CD4-positive, alpha-beta T cell treated with Interleukin-6 at 100 ng/mL for 8 hours (primary cell): ENCODE data around the gene SIT1.

ENCODE experiments used
- DNase-seq: peaks from one replicate; pipeline ENCODE4 v3.0.0-alpha.2; 2020; ENCODE audit warnings: mixed read lengths, low spot score

SIT1 gene

DNA sequence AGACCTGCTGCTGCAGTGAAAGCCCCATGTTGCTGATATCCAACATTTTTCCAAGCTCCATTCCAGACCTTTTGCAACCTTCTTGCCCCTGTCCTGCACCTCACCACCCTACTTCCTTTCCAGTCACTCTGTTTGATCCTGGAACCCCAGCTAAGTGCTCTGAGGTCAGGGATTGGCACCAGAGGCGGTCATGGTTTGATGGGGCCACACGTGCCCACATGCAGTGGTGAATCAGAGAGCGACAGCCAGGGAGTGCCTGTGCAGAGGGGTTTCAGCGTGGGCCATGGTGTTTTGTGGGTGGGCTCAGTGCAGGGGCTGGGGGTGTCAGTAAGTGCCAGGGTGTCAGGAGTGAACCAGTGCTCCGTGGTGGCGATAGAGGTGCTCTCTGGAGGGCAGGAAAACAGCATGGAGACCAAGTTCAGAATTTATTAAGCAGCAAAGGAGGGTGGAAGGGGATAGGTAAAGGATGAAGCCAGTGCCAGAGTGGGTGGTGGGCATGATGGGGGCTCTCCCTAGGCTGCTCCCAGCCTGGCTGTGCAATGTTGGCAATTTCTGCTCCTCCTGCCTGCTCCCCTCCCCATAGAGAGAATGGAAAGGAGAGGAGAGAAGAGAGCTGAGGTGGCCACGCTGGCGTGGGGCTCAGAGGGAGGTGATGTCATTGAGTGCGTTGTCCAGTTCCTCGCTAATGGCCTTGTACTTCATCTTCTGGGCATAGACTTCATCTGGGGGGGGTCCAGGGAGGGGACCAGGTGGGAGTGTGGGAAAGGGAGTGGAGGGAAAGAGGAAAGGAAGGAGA, 32.0 kb upstream of the SIT1 start:
- no peak for DNase-seq

DNA sequence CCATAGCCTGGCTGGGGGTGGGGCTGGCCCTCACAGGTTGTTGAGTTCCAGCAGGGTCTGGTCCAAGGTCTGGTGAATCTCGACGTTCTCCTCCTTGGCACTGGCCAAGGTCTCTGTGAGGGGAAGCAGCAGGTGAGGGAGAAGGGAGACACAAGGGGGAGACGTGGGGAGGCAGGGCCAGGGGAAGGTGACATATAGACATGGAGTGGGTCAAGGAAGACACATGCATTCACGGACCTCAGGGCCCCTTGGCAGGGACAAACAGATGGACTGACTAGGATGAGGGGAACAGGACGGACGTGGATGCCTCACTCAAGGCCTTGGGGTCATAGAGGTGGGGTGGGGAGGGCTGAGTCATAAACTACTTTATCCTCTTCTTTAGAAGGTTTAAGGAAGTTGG, 31.3 kb upstream of the SIT1 start:
- no peak for DNase-seq

DNA sequence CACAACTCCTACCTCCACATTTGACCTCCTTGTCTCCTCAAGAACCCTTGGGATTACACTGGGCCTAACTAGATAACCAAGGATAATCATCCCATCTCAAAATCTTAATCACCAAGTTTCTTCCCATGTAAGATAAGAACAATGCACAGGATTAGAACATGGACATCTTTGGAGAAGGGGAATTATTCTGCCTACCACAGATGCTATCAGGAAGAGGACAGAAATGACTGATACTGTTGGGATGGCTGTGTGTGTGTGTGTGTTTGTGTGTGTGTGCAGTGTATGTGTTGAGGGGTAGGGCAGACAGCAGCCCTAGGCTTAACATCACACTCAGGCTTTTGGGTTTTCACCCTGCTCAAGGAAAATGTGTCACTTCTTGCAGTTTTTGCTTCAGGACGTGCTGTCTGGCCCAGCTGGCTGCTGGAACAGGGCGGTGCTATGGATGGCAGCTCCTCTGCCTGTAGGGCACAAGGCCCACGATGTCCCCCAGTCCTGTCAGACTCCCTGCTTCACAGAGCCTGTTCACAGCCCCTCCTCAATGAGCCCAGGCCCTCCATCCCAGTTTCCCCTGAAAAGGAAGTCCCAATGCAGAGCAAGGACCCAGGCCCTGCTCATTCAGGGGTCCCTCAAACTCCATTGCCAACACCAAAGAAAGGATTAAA, 30.7 kb upstream of the SIT1 start:
- no peak for DNase-seq

DNA sequence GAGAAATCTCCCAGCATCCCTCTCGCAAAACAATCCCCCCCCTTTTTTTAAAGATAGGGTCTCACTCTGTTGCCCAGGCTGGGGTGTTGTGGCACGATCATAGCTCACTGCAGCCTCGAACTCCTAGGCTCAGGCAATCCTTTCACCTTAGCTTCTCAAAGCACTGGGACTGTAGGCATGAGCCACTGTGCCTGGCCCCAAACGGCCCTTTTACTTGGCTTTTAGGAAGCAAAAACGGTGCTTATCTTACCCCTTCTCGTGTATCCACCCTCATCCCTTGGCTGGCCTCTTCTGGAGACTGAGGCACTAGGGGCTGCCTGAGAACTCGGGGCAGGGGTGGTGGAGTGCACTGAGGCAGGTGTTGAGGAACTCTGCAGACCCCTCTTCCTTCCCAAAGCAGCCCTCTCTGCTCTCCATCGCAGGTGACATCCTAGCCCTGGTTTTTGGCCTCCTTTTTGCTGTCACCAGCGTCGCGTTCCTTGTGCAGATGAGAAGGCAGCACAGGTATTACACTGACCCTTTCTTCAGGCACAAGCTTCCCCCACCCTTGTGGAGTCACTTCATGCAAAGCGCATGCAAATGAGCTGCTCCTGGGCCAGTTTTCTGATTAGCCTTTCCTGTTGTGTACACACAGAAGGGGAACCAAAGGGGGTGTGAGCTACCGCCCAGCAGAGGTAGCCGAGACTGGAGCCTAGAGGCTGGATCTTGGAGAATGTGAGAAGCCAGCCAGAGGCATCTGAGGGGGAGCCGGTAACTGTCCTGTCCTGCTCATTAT, 29.8 kb upstream of the SIT1 start:
- DNase-seq = no peak

DNA sequence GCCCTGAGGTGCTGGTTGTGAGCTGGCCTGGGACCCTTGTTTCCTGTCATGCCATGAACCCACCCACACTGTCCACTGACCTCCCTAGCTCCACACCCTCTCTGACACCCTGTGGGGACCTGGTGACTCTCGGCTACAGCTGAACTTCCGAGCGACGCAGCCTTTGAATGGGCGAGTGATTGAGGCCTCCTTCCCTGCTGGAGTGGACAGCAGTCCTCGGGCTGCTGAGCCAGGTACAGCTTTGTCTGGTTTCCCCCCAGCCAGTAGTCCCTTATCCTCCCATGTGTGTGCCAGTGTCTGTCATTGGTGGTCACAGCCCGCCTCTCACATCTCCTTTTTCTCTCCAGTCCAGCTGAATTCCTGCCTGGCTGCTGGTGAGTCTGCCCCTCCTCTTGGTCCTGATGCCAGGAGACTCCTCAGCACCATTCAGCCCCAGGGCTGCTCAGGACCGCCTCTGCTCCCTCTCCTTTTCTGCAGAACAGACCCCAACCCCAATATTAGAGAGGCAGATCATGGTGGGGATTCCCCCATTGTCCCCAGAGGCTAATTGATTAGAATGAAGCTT, 29.1 kb upstream of the SIT1 start:
- no peak for DNase-seq

DNA sequence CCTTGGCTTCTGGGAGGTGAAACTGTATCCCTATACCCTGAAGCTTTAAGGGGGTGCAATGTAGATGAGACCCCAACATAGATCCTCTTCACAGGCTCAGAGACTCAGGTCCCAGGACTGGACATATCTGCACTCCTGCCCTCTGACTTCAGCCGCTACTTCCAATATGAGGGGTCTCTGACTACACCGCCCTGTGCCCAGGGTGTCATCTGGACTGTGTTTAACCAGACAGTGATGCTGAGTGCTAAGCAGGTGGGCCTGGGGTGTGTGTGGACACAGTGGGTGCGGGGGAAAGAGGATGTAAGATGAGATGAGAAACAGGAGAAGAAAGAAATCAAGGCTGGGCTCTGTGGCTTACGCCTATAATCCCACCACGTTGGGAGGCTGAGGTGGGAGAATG, 28.4 kb upstream of the SIT1 start:
- DNase-seq = no peak

DNA sequence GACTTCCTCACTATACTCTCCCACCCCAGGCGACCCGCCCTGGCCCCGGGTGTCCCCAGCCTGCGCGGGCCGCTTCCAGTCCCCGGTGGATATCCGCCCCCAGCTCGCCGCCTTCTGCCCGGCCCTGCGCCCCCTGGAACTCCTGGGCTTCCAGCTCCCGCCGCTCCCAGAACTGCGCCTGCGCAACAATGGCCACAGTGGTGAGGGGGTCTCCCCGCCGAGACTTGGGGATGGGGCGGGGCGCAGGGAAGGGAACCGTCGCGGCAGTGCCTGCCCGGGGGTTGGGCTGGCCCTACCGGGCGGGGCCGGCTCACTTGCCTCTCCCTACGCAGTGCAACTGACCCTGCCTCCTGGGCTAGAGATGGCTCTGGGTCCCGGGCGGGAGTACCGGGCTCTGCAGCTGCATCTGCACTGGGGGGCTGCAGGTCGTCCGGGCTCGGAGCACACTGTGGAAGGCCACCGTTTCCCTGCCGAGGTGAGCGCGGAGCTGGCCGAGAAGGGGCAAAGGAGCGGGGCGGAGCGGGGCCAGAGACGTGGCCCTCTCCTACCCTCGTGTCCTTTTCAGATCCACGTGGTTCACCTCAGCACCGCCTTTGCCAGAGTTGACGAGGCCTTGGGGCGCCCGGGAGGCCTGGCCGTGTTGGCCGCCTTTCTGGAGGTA, 25.1 kb upstream of the SIT1 start:
- peak; percentile 17 for DNase-seq

DNA sequence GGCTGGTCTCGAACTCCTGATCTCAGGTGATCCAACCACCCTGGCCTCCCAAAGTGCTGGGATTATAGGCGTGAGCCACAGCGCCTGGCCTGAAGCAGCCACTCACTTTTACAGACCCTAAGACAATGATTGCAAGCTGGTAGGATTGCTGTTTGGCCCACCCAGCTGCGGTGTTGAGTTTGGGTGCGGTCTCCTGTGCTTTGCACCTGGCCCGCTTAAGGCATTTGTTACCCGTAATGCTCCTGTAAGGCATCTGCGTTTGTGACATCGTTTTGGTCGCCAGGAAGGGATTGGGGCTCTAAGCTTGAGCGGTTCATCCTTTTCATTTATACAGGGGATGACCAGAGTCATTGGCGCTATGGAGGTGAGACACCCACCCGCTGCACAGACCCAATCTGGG, 24.5 kb upstream of the SIT1 start:
- no peak for DNase-seq

DNA sequence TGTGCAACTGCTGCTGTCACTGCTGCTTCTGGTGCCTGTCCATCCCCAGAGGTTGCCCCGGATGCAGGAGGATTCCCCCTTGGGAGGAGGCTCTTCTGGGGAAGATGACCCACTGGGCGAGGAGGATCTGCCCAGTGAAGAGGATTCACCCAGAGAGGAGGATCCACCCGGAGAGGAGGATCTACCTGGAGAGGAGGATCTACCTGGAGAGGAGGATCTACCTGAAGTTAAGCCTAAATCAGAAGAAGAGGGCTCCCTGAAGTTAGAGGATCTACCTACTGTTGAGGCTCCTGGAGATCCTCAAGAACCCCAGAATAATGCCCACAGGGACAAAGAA, 23.3 kb upstream of the SIT1 start:
- no peak for DNase-seq

DNA sequence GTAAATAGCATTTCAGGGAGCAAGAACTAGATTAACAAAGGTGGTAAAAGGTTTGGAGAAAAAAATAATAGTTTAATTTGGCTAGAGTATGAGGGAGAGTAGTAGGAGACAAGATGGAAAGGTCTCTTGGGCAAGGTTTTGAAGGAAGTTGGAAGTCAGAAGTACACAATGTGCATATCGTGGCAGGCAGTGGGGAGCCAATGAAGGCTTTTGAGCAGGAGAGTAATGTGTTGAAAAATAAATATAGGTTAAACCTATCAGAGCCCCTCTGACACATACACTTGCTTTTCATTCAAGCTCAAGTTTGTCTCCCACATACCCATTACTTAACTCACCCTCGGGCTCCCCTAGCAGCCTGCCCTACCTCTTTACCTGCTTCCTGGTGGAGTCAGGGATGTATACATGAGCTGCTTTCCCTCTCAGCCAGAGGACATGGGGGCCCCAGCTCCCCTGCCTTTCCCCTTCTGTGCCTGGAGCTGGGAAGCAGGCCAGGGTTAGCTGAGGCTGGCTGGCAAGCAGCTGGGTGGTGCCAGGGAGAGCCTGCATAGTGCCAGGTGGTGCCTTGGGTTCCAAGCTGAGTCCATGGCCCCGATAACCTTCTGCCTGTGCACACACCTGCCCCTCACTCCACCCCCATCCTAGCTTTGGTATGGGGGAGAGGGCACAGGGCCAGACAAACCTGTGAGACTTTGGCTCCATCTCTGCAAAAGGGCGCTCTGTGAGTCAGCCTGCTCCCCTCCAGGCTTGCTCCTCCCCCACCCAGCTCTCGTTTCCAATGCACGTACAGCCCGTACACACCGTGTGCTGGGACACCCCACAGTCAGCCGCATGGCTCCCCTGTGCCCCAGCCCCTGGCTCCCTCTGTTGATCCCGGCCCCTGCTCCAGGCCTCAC, 22.6 kb upstream of the SIT1 start, which contains the start of gene CA9:
TSS of gene CA9 (plus strand) at position 797 of the 893 bp plus-strand sequence. CDS start at position 829, 32 bp downstream.
- DNase-seq = no peak

DNA sequence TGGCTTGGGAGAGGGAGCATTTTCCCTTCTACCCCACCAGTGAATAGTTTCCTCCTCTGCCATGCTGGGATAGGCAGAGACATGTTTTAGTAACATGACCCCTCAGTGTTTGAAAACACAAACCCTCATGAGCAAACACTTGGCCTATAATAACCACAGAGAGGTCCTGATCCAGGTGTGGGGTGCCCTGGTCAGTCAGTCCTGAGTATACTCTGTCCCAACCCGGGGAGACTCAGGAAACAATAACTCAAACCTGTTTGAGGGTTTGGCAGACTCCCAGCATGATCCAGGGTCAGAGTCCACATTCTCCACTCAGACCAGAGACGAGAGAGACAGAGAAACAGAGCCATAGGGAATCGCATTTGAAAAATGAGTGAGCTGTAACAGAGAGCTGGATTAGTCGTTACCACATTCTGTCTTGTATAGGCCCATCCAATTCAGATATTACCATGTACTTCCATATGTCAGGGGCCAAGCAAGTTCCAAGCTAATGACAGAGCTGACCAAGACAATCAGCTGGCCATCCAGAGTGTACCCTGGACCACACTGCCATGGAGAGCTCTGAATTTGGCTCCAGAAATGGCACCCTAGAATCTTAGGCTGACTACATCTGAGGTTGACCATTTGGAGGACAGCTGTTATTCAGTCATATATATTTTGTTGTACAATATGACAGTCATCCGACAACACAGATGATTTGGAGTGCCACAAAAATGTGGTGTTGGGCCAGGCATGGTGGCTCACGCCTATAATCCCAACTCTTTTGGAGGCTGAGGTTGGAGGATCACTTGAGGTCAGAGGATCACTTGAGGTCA, 18.8 kb upstream of the SIT1 start:
- DNase-seq = no peak

DNA sequence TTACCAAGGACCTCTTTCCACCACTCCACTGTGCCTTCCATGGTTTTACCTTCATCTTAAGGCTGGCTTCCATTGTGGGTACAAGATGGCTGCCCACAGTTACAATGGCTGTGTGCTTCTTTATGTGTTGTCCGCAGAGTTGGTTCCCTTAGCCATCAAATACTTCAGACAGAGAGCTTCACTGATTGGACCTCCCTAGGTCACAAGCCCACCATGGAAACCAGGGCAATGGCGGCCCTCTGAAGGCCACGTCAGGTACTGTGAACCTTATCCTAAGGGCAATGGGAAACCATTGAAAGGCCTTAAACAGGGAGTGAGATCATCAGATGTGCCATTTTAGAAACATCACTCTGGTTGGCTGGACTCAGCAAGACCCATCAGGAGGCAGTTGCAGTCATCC, 17.2 kb upstream of the SIT1 start:
- DNase-seq = no peak

DNA sequence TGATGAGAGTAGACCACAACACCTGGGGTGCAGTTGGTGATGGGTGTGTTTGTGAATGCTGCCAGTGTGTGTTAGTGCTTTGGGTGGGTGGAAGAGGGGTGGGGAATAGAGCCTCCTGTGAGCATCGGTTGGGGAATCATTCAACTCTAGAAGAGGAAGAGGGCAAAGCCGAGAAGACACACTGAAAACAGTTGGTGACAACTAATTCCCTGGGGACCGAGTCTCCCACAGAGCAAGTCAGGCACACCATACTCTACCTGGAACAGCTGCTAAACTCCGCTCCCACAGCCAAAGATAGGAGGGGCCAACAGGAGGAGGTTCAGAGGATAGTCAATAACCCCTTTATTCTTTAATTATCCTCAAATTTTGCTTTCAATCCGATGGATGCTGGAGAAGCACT, 15.8 kb upstream of the SIT1 start:
- DNase-seq = no peak

DNA sequence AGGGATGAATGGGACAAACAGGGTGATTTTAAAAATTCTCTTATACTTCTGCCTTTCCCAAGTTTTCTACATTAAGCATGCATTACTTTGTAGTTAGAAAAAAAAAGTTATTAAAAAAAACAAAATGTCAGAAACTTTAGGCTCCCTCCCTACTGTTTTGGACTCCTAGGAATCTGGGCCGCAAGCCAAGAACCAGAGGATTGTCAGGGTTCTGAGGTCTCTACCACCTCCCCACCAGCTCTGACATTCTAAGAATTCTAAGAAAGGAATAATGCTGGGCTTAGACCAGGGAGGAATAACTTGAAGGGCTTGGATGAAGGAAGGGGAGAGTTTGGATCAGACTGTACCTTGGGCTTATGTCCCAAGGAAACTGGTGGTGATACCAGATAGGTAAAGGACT, 15.3 kb upstream of the SIT1 start:
- no peak for DNase-seq

DNA sequence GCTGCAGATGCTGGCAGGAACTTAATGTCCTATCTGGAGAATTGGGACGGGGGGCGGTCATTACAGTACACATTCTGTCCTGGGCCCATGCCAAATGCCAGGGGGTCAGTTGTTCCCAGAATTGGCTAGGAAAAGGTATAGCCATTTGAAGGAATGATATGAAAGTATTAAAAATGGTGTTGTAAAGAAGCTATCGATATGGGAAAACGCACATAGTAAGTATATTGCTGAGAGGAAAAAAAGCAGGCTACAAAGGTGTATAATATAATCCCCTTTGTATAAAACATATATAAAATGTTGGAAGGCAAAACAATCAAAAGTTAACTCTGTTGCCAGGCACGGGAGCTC, 14.7 kb upstream of the SIT1 start:
- no peak for DNase-seq

DNA sequence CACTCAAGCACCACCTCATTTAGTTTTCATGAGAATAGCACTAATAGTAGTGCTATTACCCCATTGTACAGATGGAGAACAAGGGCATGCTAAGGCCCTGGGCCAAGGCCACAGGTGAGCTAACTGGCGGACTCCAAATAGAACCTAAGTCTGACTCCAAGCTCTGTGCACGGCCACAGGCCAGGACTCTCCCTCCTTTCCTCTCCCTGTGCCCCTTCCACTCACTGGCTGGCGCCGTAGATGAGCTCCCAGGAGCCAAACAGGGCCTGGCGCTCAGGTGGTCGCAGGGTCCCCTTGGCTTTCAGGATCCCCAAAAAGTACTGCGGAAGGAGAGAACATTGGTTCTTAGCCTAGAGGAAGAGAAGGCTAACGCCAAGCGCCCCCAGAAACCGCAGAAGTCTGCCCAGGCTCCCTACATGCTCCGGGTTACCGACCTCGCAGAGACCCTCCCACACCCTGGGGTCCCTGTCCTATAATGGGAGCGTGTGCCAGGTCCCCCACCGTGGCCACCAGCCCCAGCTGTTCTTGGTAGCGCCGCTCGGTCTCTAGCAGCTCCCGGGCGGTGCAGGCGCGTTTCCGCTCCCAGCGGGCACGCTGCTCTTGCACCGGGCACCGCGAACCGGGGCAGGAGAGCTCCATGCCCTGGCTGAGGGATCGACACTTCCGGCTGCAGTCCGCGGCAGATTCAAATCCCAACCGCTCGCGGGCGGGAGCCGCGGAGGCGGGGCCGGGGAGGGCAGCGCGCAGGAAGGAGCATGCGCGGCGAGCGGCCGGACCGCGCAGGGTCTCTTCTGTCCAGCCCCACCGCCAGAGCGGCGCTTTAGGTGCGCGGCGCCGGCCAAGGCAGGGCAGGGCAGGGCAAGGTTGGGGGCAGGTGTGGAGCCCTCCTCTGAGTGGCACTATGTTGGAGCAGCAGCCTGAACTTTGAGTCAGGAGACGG, 14.1 kb upstream of the SIT1 start, which contains the start of gene ARHGEF39:
TSS of gene ARHGEF39 (minus strand) at position 665 of the 940 bp plus-strand sequence. CDS start at position 639, 26 bp downstream.
- DNase-seq = peak; percentile 53

DNA sequence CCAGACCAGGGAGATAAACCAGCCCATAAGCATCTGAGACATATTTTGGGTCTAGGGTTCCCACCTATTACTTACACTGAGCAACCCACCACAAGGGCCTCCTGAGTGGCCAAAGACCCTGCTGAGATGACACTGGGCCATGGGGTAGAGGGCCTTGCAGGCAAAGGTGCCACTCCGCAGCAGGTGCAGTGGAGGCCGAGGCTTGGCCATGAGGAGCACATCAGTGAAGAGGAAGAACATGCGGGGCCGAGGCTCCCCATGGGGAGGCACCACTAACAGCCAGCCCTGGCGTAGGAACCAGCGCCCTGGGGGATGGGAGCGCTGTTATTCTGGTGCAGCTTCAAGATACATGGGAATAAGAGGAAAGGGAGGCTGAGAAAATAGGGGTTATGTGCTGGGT, 11.7 kb upstream of the SIT1 start:
- DNase-seq = no peak

DNA sequence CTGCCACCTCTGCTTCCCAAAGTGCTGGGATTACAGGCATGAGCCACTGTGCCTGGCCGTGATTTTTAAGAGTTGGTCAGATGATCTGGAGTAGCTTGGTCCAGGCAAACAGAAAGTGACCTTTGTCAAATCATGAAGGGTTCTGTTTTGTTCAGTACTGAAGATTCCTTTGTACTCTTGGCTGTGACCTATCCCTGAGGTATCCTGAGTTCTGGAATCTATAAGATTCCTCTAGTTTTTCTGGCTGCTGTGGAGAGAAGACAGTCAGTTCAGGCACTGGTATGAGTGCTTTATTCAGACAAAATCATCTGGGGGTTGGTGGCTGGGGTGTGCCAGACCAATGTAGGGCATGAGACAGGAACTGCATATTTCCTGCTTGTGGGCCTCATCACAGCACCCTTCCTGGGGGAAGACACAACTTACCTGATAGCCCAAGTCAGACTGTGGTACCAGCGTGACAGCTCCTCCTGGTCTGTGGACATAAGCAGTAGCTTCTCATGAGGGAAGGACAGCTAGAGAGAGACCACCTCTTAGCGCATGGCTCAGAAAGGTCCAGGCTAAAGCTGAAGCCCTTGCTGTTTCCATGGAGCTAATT, 11.1 kb upstream of the SIT1 start:
- peak; percentile 60 for DNase-seq

DNA sequence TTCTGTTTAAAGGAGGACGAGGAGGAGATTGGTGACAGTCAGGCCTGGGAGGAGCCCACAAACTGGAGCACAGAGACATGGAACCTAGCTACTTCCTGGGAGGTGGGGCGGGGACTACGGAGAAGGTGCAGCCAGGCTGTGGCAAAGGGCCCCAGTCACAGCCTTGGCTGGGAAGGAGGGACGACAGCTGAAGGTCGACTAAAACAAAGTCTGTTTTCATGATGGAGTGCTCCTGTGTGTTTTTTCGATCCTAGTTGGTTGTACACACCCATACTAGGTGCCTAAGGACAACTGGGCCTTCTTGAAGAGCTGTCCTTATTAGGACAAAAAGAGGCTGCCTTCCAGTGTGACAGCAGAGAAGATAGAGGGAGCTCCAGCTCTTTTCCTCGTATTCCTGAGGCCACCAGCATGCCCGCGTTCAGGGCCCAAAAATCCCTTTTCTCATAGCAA, 10.3 kb upstream of the SIT1 start:
- DNase-seq = no peak
